Activated CD8-positive, alpha-beta T cell treated with anti-CD3 and anti-CD28 coated beads, Interleukin-2, amount 10 ng/mL, durations not matched to agents 7 days and 5 days (primary cell): ENCODE results near the gene TMEM126B. TPM values are rescaled to one million over a fixed set of nuclear protein-coding genes. Genes with fewer than 3 reads are reported as not detected.
A peak's percentile ranks its signal among the peaks of the same experiment; 100 is the strongest.
"Not testable (repeated sequence)": the region's sequence is repeated elsewhere in the genome, so short reads cannot be mapped to it uniquely, and the experiment has no call there.

Experiments
- ATAC-seq: fragments of 150-1000 bp; cut with Tn5 transposase; one replicate; pipeline ENCODE4 v1.10.0; 2021; ENCODE audit warnings: moderate library complexity
- CTCF ChIA-PET: fragments of 350-600 bp; sonication (Branson Sonifier 250); formaldehyde crosslinking; loops from one replicate; lab custom pipeline; 2021; ENCODE audit warnings: antibody characterized with exemption; lab: Charles Lee
- POLR2A ChIA-PET: fragments of 350-600 bp; sonication (Branson Sonifier 250); formaldehyde crosslinking; loops from one replicate; lab custom pipeline; 2021; ENCODE audit warnings: antibody characterized with exemption; lab: Charles Lee
- DNase-seq: peaks from one replicate; pipeline ENCODE4 v3.0.0-alpha.2; 2020
- H3K27ac Mint-ChIP-seq: one replicate; pipeline ENCODE4 v1.8.0; 2021; ENCODE audit warnings: mild to moderate bottlenecking, mixed read lengths
- H3K27me3 Mint-ChIP-seq: one replicate; pipeline ENCODE4 v1.8.0; 2021; ENCODE audit warnings: low read depth, mixed read lengths
- H3K36me3 Mint-ChIP-seq: one replicate; pipeline ENCODE4 v1.8.0; 2021; ENCODE audit warnings: low read depth, mixed read lengths
- H3K4me1 Mint-ChIP-seq: one replicate; pipeline ENCODE4 v1.8.0; 2021; ENCODE audit warnings: low read depth, mixed read lengths
- H3K4me3 Mint-ChIP-seq: one replicate; pipeline ENCODE4 v1.8.0; 2021; ENCODE audit warnings: mild to moderate bottlenecking, mixed read lengths
- H3K9me3 Mint-ChIP-seq: one replicate; pipeline ENCODE4 v1.8.0; 2022; ENCODE audit warnings: mixed read lengths; ENCODE audit not compliant: insufficient read depth
- total RNA-seq, 2 experiments: library from RNA; stranded (reverse); gene quantifications; one replicate each; pipeline ENCODE4 v1.2.3, GENCODE V29; 2021

TMEM126B gene
- total RNA-seq = 10 to 100 TPM; 51.4 to 57.8 TPM

DNA sequence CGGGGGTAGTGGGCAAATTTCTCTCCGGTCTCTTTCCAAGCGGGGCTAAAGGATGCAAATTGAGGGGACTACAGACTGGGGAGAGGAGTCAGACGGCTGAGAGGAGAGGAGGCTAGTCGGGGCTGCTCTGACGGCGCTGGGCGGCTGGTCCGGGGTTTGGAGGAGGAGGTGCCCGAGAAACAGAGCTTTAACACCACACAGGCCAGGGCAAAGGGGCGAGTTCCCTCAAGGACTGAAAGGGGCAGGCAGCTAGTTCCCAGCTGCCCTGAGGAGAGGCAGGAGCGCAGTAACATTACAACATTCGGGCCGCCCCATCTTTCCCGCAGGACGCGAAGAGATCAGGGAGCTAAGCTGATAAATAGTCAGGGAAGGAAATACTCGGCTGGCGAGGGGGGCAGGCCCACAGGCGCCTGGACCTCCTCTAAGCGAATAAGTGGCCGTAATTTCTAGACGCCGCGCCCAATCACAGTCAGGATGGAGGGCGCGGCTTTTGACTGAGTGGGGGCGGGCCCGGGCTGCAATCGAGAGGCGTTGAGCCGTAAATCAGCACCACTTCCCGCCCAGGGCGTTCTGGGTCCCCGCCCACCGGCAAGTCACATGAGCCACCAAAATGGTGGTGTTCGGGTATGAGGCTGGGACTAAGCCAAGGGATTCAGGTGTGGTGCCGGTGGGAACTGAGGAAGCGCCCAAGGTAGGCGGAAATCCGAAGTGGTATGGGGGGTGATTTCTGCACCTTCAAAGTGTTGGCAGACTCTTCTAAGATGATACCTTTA, at the start of gene TMEM126B:
Gene TMEM126B (plus strand): TSS at position 596 of the 773 bp plus-strand sequence. CDS start 15 bp downstream, at position 611.
- H3K4me1 Mint-ChIP-seq = peaks cover 40% of the 10 kb centered on the region
- ATAC-seq (peak; percentile 99), DNase-seq (peak; percentile 99)

DNA sequence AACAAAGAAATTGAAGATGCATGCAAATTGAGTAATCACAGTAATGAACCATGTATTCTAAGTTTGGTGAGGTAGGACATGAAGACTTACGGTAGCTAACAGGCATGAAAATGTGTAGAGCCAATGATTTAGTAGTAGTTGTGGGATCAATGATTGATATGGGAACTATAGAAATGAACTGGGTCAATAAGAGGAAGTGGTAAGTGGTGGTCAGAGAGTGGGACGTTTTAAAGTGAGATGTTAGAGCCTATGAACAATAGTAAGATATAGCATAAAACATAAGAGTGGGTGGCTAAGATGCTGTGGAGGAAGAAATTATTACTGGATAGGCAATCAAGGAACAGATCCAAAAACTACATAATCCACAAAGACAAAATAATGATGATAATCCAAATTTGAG, 46.3 kb upstream of the TMEM126B start:
- no peak overlapping the region for H3K27ac Mint-ChIP-seq
- H3K9me3 Mint-ChIP-seq = no peaks in the 10 kb centered on the region
- DNase-seq (no peak), ATAC-seq (no peak)
- no peak overlapping the region for H3K4me3 Mint-ChIP-seq
- no peaks in the 10 kb centered on the region for H3K4me1 Mint-ChIP-seq
- ChIA-PET POLR2A (no interaction called here), CTCF (no interaction called here)
- H3K36me3 Mint-ChIP-seq = no peaks in the 10 kb centered on the region
- H3K27me3 Mint-ChIP-seq = peaks cover 19% of the 10 kb centered on the region

More for the DNA sequence above, at the start of gene TMEM126B:
- peaks cover 19% of the 10 kb centered on the region for H3K36me3 Mint-ChIP-seq
- peaks cover 4% of the 10 kb centered on the region for H3K27me3 Mint-ChIP-seq
- H3K27ac Mint-ChIP-seq = peak within 1 kb of the TSS; percentile 91
- ChIA-PET POLR2A (interaction anchor here (0.6 to 3.9 kb wide), 13 partner anchors 9 to 617 kb away, joined by 3 to 34 read pairs (median 5); partner anchors contain the start of genes CCDC83, CREBZF and TMEM126A), CTCF (interaction anchor here (0.7 to 5.1 kb wide), 6 partner anchors 9 to 198 kb away, joined by 3 to 31 read pairs (median 4); partner anchors contain the start of gene TMEM126A)
- H3K4me3 Mint-ChIP-seq = peak within 1 kb of the TSS; percentile 99
- no peaks in the 10 kb centered on the region for H3K9me3 Mint-ChIP-seq

DNA sequence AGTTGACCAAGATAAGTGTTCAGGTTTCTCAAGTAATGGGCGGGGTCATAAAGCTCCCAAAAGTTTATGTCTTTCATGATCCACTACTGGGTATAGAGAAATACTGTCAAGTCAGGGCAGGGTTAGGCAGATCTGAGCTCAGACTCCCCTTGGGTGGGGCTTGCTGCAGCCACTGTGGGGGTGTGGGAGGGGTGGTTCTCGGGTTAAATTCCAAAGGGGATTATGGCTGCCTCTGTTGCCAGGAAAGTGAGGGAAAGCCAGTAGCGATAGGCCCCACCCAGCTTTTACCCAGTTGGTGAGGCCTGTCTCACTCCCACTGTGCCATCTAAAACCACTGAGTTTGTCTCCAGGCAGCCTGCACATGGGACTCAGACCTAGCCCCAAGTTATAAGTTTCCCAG, 39.0 kb upstream of the TMEM126B start:
- Mint-ChIP-seq H3K27me3 (peaks cover 24% of the 10 kb centered on the region), H3K4me3 (no peak overlapping the region), H3K4me1 (no peaks in the 10 kb centered on the region), H3K9me3 (no peaks in the 10 kb centered on the region), H3K27ac (no peak overlapping the region), H3K36me3 (no peaks in the 10 kb centered on the region)
- ChIA-PET CTCF (no interaction called here), POLR2A (no interaction called here)
- DNase-seq (no peak), ATAC-seq (no peak)

DNA sequence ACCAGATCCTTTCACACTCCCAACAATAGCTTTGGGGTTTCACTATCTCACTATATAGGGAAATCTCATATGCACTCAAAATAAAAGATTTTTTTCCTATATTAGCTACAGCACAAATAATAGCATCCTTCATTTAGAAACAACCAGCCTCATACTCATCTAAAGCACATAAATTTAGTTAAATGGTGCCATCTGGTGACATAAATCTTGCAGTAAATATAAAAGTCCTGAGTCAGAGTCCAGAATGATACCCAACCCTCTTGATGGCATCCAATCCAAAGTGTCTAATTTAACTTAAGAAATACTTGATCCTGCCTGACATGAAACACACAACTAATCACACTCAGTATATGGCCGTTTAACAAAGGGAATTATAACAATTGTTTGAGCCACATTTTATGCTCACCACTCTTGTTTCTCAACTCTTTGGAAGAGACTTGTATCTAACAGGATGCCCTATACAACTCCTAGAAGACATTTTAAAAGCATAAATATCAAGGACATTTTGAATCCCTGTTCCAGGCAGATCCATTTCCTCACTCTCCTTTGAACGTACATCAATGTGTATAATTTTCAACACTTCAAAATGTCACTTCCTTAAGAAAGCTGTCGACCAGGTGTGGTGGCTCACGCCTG, 37.4 kb upstream of the TMEM126B start:
- Mint-ChIP-seq H3K27me3 (peaks cover 13% of the 10 kb centered on the region), H3K4me3 (no peak overlapping the region), H3K27ac (no peak overlapping the region), H3K9me3 (no peaks in the 10 kb centered on the region), H3K36me3 (no peaks in the 10 kb centered on the region), H3K4me1 (no peaks in the 10 kb centered on the region)
- ChIA-PET POLR2A (no interaction called here), CTCF (interaction anchor here (0.7 to 1.5 kb wide), 2 partner anchors 70 to 1033 kb away, joined by 3 to 5 read pairs; no protein-coding TSS in a partner anchor)
- ATAC-seq = no peak
- DNase-seq = no peak

DNA sequence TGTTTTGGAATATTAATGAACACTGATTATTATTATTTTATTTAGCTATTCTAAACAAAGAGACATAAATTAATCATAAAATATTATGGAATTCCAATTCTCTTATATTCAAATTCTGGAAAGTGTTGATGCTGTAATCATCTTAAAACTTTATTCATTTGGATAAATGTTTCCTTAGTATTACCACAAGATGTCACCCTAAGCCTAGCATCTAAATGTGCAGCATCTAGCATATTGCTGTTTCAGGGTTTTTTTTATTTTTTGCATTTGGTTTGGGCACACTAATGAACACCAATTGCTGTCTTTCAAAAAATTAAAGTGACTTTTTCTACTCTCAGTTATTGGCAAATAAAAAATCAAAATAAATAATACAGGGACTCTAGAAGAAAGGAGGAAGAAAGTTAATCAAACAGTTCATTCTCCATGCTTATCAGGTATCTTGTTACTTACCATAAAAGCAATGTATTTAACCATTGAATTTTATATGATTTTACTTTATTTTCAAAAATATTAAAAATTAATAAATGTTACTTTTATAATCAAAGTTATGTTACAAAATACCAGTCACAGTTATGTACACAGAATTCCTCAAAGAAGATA, 33.0 kb upstream of the TMEM126B start:
- Mint-ChIP-seq H3K27ac (no peak overlapping the region), H3K9me3 (no peaks in the 10 kb centered on the region), H3K36me3 (no peaks in the 10 kb centered on the region), H3K4me3 (no peak overlapping the region), H3K4me1 (no peaks in the 10 kb centered on the region), H3K27me3 (no peaks in the 10 kb centered on the region)
- POLR2A ChIA-PET = no interaction called here
- ATAC-seq (peak; percentile 57), DNase-seq (no peak)
- CTCF ChIA-PET = interaction anchor here (0.9 kb wide), 1 partner anchor 32 kb away, joined by 4 read pairs; the partner anchor contains the start of genes DLG2 and TMEM126B

DNA sequence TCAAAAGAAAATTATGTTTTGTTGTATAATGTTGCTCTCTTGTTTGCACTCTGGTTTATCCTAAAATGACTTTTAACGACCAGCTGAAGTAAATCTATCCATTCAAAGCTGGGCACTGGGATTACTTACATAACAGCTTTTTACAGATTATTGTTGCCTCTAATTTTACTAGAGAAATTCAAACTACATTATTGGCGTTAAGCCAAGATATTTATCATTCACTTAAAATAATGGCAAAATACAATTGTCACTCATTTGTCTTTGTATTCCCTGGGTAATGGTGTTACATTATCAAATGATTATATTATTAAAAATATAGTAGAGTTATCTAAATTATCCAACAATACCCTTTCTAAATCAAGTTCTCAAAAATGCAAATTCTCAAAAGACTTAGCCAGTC, 31.5 kb upstream of the TMEM126B start:
- no peaks in the 10 kb centered on the region for H3K36me3 Mint-ChIP-seq
- CTCF ChIA-PET = interaction anchor here (1.0 kb wide), 1 partner anchor 258 kb away, joined by 4 read pairs; the partner anchor contains the start of gene CCDC83
- no peaks in the 10 kb centered on the region for H3K9me3 Mint-ChIP-seq
- ATAC-seq (no peak), DNase-seq (no peak)
- H3K4me3 Mint-ChIP-seq = no peak overlapping the region
- H3K27ac Mint-ChIP-seq = no peak overlapping the region
- H3K4me1 Mint-ChIP-seq = no peaks in the 10 kb centered on the region
- no peaks in the 10 kb centered on the region for H3K27me3 Mint-ChIP-seq
- POLR2A ChIA-PET = no interaction called here

DNA sequence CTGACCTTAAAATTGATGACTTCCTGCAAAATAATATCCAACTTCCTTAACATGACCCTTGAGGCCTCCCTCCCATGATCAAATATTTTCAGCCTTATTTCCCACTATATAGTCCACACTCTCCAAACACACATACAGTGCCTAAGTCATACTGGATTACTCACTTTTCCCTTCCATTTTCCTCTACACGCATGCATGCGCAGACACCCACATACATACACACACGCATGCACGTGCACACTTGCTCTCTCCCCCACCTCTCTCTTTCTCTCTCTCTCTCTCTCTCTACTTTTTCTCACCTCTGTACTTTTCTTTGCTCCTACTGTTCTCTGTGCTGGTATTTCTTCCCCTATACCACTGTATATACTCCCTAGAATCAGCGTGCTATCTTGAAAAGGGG, 29.3 kb upstream of the TMEM126B start:
- Mint-ChIP-seq H3K36me3 (no peaks in the 10 kb centered on the region), H3K4me1 (no peaks in the 10 kb centered on the region), H3K27ac (no peak overlapping the region), H3K9me3 (no peaks in the 10 kb centered on the region), H3K4me3 (no peak overlapping the region), H3K27me3 (peaks cover 2% of the 10 kb centered on the region)
- ATAC-seq = no peak
- DNase-seq = no peak
- POLR2A ChIA-PET = no interaction called here
- CTCF ChIA-PET = interaction anchor here (1.1 to 1.4 kb wide), 2 partner anchors 256 to 595 kb away, joined by 3 to 6 read pairs; partner anchors contain the start of gene CCDC83

DNA sequence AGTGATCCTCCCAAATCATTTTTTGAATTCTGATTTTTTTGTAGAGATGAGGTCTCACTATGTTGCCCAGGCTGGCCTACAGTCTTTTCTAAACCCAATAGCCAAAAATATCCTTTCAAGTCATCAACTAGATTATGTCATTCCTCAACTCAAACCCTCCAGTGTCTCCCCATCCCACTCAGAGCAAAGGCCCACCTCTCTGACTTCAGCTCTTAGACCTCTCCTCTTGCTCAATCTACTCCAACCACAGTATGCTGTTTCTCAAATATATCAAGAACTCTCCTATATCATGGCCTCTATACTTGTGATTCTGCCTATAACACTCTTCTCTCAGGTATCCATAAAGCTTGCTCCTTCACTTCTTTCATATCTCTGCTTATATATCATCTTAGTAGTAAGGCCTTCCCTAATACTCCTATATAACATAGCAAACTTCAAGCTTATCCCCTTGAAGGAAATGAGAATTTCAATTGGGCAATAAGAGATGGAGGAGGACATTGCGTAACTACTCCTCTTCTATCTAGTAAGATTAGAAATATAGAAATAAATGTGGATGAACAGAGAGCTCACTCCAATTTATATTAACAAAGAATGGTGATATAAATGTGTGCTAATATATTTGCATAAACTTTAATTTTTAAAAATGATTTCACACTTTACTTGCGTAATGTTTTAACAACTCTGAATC, 25.7 kb upstream of the TMEM126B start:
- Mint-ChIP-seq H3K9me3 (no peaks in the 10 kb centered on the region), H3K36me3 (no peaks in the 10 kb centered on the region), H3K4me3 (no peak overlapping the region), H3K4me1 (peaks cover 2% of the 10 kb centered on the region), H3K27ac (no peak overlapping the region), H3K27me3 (peaks cover 2% of the 10 kb centered on the region)
- POLR2A ChIA-PET = no interaction called here
- CTCF ChIA-PET = no interaction called here
- ATAC-seq (no peak), DNase-seq (no peak)

DNA sequence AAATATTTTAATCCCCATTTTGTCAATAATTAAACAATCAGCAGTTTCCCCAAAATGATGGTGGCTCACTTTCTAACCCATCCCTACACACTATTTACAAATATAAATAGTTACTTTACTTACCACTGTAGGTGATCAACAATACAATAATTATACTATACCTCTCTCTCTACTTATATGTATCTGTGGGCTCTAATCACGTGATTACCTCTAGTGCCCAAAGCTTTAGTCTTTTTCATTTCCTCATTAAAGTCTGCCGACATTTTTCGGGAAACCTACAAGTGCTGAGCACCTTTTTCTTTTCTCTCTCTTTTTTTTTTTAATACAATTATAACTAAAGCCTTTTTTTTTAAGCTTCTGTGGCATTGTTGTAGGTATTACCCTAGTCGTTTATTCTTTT, 25.2 kb upstream of the TMEM126B start:
- ChIA-PET POLR2A (no interaction called here), CTCF (no interaction called here)
- H3K4me3 Mint-ChIP-seq = no peak overlapping the region
- no peak overlapping the region for H3K27ac Mint-ChIP-seq
- H3K36me3 Mint-ChIP-seq = no peaks in the 10 kb centered on the region
- peaks cover 2% of the 10 kb centered on the region for H3K27me3 Mint-ChIP-seq
- peaks cover 2% of the 10 kb centered on the region for H3K4me1 Mint-ChIP-seq
- DNase-seq = no peak
- no peak for ATAC-seq
- no peaks in the 10 kb centered on the region for H3K9me3 Mint-ChIP-seq

DNA sequence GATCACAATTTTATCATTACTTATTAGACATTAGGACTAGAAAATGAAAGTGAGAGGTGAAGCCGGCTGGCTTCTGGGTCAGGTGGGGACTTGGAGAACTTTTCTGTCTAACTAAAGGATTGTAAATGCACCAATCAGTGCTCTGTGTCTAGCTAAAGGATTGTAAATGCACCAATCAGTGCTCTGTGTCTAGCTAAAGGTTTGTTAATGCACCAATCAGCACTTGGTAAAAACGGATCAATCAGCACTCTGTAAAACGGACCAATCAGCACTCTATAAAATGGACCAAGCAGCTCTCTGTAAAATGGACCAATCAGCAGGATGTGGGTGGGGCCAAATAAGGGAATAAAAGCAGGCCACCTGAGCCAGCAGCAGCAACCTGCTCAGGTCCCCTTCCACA, 22.2 kb upstream of the TMEM126B start:
- DNase-seq, H3K27ac Mint-ChIP-seq, H3K36me3 Mint-ChIP-seq, CTCF ChIA-PET, POLR2A ChIA-PET, ATAC-seq, H3K27me3 Mint-ChIP-seq, H3K4me3 Mint-ChIP-seq, H3K9me3 Mint-ChIP-seq: not testable (repeated sequence)
- peaks cover 14% of the 10 kb centered on the region for H3K4me1 Mint-ChIP-seq

DNA sequence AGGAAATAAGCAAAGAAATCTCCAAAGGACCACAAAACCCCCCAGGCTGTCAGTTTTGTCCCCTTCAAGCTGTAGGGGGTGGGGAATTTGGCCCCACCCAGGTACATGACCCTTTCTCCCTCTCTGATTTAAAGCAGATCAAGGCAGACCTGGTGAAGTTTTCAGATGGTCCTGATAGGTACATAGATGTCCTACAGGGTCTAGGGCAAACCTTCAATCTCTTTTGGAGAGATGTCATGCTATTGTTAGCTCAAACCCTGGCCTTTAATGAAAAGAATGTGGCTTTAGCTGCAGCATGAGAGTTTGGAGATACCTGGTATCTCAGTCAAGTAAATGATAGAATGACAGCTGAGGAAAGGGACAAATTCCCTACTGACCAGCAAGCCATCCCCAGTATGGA, 19.8 kb upstream of the TMEM126B start:
- POLR2A ChIA-PET, ATAC-seq, H3K36me3 Mint-ChIP-seq, DNase-seq, CTCF ChIA-PET, H3K27ac Mint-ChIP-seq, H3K27me3 Mint-ChIP-seq, H3K9me3 Mint-ChIP-seq, H3K4me3 Mint-ChIP-seq: not testable (repeated sequence)
- peaks cover 14% of the 10 kb centered on the region for H3K4me1 Mint-ChIP-seq
